Mesothelial cell of epicardium (in vitro differentiated cells): Measurements from ENCODE around the gene USP40. TPM values are rescaled to one million over a fixed set of nuclear protein-coding genes. Genes with fewer than 3 reads are reported as not detected.

Source experiments
- DNase-seq, 2 experiments: peaks; one replicate each; pipeline ENCODE4 v3.0.0; 2021; ENCODE audit warnings: low spot score in 2 of 2; ENCODE audit not compliant: unreplicated experiment in 2 of 2
- H3K27ac Mint-ChIP-seq: 2 replicates; pipeline ENCODE4 v1.8.0; 2021; ENCODE audit warnings: mixed read lengths
- H3K27me3 Mint-ChIP-seq: 2 replicates; pipeline ENCODE4 v1.8.0; 2021; ENCODE audit warnings: low read depth, mixed read lengths
- H3K36me3 Mint-ChIP-seq: 2 replicates; pipeline ENCODE4 v1.8.0; 2021; ENCODE audit warnings: mixed read lengths
- H3K4me1 Mint-ChIP-seq: 2 replicates; pipeline ENCODE4 v1.8.0; 2021; ENCODE audit warnings: mixed read lengths
- H3K4me3 Mint-ChIP-seq: 2 replicates; pipeline ENCODE4 v1.8.0; 2021; ENCODE audit warnings: mild to moderate bottlenecking, moderate library complexity, mixed read lengths
- H3K9me3 Mint-ChIP-seq: 2 replicates; pipeline ENCODE4 v1.8.0; 2021; ENCODE audit warnings: mixed read lengths
- total RNA-seq: library from RNA; stranded (reverse); gene quantifications from 3 replicates; pipeline ENCODE4 v1.2.1, GENCODE V29; 2021
- TF ChIP-seq, protein P1 (sequence below): fragments of 200-600 bp; sonication (generic); IDR thresholded peaks from one replicate; pipeline ENCODE4 v1.5.0; 2021; ENCODE audit warnings: antibody characterized with exemption; ENCODE audit not compliant: unreplicated experiment

Gene USP40, protein sequence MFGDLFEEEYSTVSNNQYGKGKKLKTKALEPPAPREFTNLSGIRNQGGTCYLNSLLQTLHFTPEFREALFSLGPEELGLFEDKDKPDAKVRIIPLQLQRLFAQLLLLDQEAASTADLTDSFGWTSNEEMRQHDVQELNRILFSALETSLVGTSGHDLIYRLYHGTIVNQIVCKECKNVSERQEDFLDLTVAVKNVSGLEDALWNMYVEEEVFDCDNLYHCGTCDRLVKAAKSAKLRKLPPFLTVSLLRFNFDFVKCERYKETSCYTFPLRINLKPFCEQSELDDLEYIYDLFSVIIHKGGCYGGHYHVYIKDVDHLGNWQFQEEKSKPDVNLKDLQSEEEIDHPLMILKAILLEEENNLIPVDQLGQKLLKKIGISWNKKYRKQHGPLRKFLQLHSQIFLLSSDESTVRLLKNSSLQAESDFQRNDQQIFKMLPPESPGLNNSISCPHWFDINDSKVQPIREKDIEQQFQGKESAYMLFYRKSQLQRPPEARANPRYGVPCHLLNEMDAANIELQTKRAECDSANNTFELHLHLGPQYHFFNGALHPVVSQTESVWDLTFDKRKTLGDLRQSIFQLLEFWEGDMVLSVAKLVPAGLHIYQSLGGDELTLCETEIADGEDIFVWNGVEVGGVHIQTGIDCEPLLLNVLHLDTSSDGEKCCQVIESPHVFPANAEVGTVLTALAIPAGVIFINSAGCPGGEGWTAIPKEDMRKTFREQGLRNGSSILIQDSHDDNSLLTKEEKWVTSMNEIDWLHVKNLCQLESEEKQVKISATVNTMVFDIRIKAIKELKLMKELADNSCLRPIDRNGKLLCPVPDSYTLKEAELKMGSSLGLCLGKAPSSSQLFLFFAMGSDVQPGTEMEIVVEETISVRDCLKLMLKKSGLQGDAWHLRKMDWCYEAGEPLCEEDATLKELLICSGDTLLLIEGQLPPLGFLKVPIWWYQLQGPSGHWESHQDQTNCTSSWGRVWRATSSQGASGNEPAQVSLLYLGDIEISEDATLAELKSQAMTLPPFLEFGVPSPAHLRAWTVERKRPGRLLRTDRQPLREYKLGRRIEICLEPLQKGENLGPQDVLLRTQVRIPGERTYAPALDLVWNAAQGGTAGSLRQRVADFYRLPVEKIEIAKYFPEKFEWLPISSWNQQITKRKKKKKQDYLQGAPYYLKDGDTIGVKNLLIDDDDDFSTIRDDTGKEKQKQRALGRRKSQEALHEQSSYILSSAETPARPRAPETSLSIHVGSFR
- 48.7 to 51.0 TPM (median 50.0 TPM) in 3 replicates for total RNA-seq

DNA sequence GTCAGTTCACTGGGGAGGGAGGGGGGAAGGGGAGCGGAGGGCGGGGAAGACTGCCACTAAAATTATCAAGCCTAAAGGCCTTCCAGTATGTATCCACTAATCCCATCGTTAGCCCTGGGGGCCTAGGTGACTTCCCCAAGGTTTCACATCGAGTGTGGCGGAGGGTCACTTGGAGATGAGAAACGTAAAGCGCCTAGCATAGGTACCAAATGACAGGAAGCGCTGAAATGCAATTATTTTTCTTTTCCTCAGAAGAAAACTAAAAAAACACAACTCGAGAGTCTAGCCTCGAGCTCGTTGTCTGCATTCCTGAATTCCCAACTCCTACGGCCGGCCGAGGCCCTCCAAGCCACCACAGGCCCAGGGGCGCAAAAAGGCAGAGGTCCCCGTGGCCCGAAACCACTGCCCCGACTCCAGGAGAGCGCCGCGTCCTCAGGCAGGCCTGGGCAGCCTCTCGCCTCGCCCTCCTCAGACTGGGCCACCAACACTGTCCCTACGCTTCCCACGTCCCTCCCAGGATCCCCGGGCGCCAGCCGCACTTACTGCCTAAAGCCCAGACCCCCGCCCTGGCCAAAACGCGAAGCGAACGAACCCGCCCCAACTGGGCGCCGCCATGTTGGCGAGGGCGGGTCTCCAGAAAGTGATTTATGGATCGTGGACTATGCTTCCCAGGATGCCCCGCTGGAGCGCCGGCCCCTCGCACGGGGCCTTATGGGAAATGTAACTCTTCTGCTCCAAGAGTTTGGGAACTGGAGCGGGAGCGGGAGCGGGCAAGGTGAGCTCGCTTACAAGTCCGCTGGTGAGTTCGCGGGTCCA, at the start of gene USP40:
TSS of gene USP40 (minus strand) at position 642 of the 816 bp plus-strand sequence. CDS start 1,228 bp downstream, outside the sequence.
- H3K36me3 Mint-ChIP-seq = peaks cover 2% of the 10 kb centered on the region
- H3K4me1 Mint-ChIP-seq = peaks cover 18% of the 10 kb centered on the region
- peak; percentile 72 to 87 for DNase-seq
- H3K4me3 Mint-ChIP-seq = peak within 1 kb of the TSS; percentile 99
- H3K27ac Mint-ChIP-seq = peak within 1 kb of the TSS; percentile 100
- TF ChIP-seq, protein P1, sequence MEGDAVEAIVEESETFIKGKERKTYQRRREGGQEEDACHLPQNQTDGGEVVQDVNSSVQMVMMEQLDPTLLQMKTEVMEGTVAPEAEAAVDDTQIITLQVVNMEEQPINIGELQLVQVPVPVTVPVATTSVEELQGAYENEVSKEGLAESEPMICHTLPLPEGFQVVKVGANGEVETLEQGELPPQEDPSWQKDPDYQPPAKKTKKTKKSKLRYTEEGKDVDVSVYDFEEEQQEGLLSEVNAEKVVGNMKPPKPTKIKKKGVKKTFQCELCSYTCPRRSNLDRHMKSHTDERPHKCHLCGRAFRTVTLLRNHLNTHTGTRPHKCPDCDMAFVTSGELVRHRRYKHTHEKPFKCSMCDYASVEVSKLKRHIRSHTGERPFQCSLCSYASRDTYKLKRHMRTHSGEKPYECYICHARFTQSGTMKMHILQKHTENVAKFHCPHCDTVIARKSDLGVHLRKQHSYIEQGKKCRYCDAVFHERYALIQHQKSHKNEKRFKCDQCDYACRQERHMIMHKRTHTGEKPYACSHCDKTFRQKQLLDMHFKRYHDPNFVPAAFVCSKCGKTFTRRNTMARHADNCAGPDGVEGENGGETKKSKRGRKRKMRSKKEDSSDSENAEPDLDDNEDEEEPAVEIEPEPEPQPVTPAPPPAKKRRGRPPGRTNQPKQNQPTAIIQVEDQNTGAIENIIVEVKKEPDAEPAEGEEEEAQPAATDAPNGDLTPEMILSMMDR = no peak
- no peaks in the 10 kb centered on the region for H3K9me3 Mint-ChIP-seq
- H3K27me3 Mint-ChIP-seq = peaks cover 11% of the 10 kb centered on the region

DNA sequence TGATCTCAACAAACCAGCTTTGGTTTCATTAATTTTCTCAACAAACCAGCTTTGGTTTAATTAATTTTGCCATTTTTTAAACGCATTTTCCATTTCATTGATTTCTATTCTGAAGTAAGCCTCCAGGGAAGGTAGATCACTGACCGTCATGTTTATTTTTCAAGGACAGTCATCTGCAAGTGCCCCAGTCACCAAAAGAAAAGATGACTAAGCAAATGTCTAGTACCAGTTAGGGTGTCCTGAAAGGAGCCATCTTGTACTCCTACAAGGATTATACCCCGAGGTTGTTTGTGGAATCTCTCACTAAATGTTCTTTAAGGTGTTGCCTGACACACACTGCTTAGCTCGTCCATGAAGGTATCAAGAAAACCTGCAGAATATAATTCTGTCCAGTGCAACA, 44.7 kb upstream of the USP40 start:
- TF ChIP-seq, protein P1 = no peak
- H3K36me3 Mint-ChIP-seq = no peaks in the 10 kb centered on the region
- no peak for DNase-seq
- peaks cover 50% of the 10 kb centered on the region for H3K9me3 Mint-ChIP-seq
- H3K4me3 Mint-ChIP-seq = no peak overlapping the region
- H3K27ac Mint-ChIP-seq = no peak overlapping the region
- peaks cover 14% of the 10 kb centered on the region for H3K27me3 Mint-ChIP-seq
- H3K4me1 Mint-ChIP-seq = no peaks in the 10 kb centered on the region

DNA sequence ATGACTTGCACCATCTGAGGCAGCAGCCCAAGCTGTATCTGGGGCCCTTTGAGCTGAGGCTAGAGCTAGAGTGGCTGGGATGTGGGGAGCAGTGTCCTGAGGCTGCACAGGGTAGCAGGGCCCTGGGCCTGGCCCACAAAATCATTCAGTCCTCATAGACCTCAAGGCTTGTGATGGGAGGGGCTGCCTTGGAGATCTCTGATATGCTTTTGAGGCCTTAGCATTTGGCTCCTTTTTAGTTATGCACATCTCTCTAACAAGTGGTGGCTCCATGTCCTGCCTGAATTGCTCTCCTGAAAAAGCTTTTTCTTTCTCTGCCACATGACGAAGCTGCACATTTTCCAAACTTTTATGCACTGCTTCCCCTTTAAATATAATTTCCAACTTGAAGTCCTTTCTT, 39.1 kb upstream of the USP40 start:
- Mint-ChIP-seq H3K27me3 (peaks cover 18% of the 10 kb centered on the region), H3K27ac (no peak overlapping the region), H3K36me3 (no peaks in the 10 kb centered on the region), H3K4me1 (no peaks in the 10 kb centered on the region), H3K9me3 (peaks cover 8% of the 10 kb centered on the region), H3K4me3 (no peak overlapping the region)
- TF ChIP-seq, protein P1 = no peak
- DNase-seq = no peak

DNA sequence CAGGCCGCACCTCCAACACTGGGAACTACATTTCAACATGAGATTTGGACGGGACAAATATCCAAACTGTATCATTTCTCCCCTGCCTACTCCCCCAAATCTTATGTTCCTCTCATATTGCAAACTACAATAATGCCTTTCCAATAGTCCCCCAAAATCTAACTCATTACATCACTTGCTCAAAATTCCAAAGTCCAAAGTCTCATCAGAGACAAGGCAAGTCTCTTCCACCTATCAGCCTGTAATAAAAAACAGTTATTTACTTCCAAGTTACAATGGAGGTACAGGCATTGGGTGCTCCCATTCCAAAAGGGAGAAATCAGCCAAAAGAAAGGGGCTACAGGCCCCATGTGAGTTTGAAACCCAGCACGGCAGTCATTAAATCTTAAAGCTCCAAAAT, 38.2 kb upstream of the USP40 start:
- TF ChIP-seq, protein P1 = no peak
- no peak for DNase-seq
- H3K27ac Mint-ChIP-seq = no peak overlapping the region
- peaks cover 25% of the 10 kb centered on the region for H3K27me3 Mint-ChIP-seq
- H3K9me3 Mint-ChIP-seq = peaks cover 3% of the 10 kb centered on the region
- H3K4me3 Mint-ChIP-seq = no peak overlapping the region
- no peaks in the 10 kb centered on the region for H3K4me1 Mint-ChIP-seq
- H3K36me3 Mint-ChIP-seq = no peaks in the 10 kb centered on the region
